HTERT RPE-1 (cell line): Measurements from ENCODE around the gene PTRHD1.
"Not testable (repeated sequence)": the region's sequence is repeated elsewhere in the genome, so short reads cannot be mapped to it uniquely, and the experiment has no call there.

Experiments
- in situ Hi-C: fragments of 300-500 bp; cut with MboI; formaldehyde crosslinking; loops from 4 replicates; pipeline ENCODE4 v1.14.3; 2020; ENCODE audit warnings: low sequenced_read_pairs

PTRHD1 gene, protein sequence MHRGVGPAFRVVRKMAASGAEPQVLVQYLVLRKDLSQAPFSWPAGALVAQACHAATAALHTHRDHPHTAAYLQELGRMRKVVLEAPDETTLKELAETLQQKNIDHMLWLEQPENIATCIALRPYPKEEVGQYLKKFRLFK

DNA sequence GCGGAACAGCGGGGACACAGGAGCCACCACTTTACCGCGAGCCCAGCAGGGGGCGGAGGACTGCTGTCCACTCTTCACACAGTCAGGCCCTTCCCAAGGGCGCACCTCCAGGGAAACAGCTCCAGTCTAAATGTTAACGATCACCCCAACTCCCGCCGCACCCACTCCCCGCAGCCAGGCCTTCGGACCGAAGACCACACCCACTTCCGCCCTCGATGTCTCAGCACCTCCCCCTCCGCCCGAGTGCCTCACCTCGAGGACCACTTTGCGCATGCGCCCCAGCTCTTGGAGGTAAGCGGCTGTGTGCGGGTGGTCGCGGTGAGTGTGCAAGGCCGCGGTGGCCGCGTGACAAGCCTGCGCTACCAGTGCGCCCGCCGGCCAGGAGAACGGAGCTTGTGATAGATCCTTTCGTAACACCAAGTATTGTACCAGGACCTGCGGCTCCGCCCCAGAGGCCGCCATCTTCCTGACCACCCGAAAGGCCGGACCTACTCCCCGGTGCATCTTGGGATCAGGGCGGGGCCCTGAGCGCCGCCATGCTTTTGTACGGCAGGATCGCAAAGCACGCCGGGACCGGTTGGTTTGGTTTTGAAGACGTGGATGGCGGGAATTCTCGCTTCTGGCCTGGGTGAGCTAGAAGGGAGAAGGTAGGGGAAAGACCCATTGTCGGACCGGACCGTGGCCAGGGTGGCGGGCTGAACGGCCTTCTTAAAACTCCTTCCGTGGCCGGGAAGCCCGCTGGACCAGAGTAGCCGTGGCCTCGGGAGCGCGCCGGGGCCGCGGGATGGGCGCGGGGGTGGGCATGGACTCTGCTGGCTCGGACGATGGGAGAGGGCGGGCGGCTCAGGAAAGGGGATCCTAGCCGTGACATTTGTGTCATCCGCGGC, at the start of gene PTRHD1, which contains the start of gene CENPO:
TSS of gene PTRHD1 (minus strand) at position 518 of the 887 bp plus-strand sequence. CDS start at position 504, 14 bp downstream.
TSS of gene CENPO (plus strand) at position 552 of the 887 bp plus-strand sequence. CDS start 495 bp downstream, outside the sequence.
- in situ Hi-C loops, result no loop called here

DNA sequence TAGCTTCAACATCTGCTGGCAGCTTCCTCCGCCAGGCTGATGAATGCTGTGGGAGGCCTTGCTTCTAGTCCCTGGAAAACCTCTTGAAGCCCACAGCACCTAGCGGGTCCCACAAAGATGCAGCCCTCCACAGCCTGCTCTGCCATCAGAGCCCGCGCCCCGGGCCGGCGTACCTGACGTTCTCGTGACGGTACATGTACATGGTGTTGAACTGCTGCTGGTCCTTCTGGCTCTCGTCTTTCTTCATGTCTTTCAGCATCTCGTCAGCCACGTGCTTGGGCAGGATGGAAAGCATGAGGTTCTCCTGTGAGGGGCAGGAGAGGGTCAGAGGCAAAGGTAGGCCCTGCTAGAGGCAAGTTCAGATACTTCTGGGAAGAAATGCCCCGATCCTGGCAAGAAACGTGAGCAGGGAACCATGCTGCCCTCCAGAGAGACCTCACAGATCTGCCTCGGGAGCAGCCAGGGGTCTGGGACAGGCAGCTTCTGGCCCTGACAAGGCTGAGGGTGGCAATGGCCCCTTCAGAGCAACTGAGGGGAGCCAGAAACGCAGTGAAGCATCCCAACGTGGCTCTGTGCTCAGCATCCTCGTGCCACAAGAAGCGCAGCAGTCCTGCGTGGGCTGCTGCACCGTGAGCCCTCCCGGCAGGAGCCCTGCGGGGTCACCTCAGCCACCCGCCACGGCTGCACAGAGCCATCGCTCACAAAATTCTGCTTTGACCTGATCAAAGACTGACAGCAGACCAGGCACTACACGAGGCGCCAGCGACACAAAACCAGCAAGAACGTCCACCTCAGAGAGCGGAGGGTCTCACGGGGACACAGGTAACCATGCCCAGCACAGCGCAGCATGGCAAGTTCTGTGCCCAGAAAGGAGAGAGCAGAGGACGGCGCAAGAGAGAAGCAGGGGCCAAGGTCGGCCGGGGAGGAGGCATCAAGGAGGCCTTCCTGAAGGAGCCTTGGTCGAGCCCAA, 49.2 kb upstream of the PTRHD1 start:
- in situ Hi-C loops, result no loop called here

DNA sequence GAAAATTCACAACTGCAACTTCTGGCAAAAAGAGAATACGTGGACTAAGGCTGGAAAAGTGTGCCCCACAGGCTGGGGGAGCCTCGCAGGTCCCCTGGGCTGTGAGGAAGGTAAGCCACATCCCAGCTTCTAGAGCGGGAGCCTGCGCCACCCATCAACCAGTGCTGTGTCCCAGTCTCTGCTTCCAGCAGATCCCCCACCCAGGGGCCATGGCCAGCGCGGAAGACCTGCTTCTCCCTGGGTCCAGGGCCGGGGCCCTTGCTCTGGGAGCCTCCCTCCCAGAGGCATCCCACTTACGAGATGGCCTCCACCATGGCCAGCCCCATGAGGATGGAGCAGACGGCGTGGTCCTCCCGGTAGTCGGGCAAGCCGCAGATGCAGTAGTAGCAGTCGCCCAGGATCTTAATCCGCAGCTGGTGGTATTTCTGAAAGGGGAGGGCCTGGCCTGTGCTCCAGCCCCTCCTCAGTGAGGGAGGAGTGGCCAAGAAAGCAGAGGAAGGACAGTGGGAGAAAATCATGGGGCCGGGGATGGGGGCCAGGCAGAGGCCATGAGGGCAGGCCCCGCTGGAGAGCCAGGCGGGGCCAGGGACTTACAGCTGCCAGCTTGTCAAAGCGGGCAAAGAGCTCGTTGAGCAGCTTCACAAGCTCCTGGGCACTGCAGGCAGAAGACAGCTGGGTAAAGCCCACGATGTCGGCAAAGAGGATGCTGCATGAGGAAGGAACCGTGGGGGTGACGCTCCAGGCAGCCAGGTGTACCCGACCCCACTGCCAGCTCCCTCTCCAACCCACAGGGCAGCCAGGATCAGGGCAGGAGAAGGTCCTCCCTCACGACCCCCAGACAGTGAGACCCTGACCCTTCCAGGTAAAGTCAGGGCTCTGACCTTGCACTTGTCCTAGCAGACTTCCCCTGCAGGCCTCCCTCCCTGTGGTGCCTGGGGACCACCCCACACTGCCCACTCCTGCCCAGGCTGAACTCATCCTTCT, 48.1 kb upstream of the PTRHD1 start:
- in situ Hi-C loops, result no loop called here

DNA sequence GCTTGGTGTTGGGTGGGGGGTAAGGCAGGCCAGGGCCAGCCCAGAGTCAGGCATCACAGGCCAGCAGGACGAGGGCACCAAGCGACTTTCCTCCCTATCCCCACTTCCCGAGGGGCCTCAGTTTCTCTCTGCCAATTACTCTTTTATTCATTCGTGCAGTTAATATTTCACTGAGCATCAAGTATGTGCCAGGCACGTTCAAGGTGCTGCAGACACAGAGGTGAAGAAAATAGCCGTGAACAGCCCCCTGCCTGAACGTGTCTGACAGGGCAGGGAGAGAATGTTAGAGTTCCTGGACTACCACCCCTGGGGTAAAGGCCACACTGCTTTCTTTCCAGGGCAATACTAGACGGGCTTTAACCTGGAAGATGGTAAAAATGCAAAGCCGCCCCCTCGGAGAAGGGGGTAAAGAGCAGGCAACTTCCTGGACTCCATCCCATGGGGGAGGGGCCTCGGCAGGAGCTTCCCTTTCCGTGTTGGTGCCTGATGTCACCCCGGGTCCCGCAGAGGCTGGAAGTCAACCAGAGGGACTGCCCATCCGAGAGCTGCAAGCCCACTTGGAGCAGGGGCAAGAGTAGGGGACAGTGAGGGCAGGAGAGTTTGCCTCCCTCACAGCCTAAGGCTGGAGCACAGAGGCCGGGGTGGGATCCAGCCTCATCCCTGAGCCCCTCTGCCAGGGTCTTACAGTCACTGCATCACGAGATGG, 47.1 kb upstream of the PTRHD1 start:
- in situ Hi-C loops, result no loop called here

DNA sequence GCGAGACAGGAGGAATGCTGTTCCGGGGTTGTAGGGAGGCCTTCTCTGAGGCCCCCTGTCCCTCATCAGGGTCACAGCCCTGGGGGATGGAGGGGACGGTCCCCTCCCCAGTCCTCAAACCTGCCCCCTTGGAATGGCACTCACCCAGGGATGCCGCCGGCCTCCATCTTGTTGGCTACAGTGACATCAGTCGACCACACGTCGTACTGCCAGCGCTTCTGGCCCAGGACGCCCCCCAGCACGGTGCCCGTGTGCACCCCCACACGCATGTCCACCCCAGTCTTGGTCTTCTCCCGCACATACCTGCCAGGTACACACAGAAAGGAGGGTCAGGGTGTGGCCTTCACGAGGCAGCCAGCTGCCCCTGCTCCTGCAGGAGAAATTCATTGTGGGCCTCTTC, 46.5 kb upstream of the PTRHD1 start:
- in situ Hi-C loops, result no loop called here

DNA sequence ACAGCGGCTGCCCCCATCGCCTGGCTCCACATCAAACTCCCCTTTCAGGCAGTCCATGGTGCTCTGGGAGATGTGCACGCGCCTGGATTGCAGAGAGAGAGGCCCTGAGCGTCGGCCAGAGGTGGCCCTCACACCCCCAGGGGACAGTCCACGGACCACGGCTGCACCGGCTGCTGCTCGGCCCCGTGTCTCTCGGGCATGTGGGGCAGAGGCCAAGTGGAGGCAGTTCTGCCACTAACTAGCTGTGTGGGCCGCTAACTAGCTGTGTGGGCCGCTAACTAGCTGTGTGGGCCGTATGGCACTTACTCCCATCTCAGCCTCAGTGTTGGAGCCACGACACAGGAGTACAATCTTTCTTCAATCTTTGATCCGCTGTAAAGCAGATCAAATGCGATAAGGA, 45.4 kb upstream of the PTRHD1 start:
- in situ Hi-C loops, result no loop called here

DNA sequence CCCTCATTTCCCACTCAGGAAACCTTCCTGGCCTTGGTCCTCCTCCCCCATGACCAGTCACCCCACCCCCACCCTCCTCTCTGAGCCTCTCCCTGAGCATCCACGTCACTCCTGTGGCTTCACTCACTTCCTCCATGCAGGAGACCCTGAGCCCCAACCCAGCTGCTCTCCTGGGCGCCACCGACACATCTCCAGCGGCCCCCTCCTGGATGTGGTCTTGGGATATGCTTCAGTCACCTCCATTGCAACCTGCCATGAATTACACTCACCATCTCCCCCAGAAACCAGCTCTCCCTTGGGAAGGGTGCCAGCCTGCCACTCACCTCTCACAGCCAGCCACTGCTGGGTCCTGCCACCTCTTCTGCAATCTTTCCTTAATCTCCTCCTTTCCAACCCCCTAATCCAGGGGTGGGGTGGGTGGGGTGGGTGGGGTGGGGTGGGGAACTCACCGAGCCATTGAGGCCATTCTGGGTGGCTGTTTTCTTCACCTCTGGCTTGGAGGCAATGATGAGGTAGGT, 44.9 kb upstream of the PTRHD1 start:
- in situ Hi-C loops, result no loop called here

DNA sequence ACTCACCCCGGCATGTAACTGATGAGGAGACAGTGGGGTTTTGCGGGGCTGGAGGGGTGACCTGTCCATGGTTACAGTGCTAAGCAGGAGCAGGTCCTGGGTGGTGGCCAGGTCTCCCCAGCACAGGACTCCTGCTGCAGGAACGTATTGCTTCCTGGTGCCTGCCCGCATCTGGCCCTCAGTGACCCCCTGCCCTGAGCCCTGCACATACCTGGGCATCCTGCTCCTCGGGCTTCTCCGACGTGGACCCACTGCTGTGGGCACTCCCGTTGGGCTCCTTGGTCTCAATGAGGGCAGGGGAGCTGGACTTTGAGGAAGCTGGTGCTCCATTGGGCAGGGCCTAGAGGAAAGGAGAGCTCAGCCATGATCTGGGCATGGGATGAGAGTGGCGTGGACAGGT, 43.5 kb upstream of the PTRHD1 start:
- in situ Hi-C loops, result no loop called here

DNA sequence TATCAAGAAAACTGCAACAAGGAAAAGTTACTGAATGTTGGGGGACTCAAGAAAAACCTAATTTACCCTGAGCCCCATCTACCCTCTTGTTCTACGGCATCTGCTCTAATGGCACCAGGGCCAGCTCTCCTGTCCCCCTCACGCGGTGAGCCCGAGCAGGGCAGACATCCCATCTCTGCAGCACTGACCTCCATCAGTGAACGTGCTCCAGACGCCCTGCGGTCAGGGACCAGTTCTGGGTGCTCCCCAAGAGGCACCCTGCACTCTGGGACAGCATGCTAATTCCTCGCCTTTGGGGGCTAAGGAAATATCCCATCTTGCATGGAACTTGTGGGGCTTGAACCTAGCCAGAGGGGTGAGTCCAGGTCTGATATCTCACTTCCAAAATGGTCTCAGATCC, 43.0 kb upstream of the PTRHD1 start:
- in situ Hi-C loops, result no loop called here

DNA sequence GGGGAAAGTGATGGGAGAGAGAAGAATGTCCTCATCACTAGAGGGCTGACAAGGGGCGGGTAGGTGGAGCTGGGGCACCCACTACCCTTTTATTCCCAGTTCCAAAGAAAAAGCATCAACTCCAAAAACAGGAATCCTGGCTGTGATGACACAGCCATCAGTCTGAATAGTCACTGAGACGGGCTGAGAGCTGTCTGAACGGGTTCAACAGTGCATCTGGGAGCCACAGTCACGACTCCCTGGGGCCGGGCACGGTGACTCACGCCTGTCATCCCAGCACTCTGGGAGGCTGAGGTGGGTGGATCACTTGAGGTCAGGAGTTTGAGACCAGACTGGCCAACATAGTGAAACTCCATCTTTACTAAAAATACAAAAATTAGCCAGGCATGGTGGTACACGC, 42.2 kb upstream of the PTRHD1 start:
- in situ Hi-C loops, result not testable (repeated sequence)

DNA sequence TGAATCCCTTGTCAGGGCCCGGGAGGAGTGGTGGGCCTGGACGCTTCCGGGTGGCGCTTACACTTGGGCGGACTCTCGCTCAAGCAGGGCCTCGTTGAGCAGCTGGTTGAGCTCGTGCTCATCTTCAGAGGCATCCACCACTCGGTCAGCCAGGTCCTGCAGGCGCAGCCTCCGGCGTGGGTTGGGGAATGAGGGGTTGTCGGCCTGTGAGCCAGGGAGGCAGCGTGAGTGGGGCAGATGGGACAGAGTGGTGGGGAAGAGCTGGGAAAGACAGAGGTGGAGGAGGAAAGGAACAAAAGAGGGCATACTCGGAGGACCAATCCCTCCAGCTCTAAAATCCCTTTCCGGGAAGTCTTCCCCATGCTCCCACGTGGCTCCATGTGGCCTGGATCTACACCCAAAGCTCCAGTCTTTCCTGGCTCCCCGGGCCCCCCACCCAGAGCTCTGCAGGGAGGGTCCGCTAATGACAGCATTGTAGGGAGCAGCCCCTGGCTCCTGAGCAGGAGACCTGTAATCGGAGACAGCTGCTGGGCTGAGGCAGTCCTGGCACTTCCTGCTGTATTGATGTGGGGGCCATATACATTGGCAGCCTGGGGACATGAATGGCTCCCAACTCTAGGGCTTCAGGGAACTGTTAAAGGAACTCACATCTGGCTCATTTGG, 41.7 kb upstream of the PTRHD1 start:
- in situ Hi-C loops, result no loop called here

DNA sequence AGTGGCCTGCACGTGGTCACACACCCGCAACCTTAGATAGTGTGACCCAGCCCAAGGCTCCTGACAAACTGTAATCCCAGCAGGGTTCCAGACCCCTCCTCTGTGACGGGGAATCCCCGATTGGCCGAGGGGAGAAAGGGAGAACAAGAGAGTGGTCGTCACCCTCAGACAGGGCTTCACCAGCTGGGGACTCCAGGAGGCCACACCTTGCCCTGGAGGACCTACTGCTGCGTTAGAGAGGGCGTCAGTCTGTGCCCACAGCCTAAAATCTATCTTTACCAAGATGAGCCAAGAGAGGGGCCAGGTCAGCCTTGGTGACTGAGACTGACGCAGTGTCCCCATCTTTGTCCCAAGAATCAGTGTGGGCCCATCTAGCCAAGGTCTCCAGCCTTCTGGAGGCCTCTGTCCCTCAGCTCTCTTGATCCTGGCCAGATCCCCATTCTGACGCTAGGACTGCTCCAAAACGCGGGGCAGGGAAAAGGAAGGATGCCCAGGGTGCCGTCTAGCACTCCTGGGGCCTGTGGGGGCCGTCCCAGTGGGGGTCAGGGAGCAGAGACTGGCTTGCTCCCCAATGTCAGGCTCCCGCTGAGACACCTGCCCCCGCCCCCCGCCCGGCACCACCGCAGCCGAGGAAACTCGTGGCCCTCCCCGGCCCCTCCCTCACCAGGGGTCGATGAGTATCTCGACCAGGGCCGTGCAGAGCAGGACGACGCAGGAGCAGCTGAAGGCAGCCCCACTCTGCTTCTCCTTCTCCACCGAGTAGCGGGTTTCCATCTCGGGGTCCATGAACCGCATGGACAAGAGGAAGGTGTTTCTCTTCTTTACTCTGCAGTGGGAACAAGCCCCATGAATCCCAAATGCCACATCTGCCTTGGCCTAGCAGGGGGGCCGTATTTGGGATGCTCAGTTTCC, 40.9 kb upstream of the PTRHD1 start:
- in situ Hi-C loops, result no loop called here

DNA sequence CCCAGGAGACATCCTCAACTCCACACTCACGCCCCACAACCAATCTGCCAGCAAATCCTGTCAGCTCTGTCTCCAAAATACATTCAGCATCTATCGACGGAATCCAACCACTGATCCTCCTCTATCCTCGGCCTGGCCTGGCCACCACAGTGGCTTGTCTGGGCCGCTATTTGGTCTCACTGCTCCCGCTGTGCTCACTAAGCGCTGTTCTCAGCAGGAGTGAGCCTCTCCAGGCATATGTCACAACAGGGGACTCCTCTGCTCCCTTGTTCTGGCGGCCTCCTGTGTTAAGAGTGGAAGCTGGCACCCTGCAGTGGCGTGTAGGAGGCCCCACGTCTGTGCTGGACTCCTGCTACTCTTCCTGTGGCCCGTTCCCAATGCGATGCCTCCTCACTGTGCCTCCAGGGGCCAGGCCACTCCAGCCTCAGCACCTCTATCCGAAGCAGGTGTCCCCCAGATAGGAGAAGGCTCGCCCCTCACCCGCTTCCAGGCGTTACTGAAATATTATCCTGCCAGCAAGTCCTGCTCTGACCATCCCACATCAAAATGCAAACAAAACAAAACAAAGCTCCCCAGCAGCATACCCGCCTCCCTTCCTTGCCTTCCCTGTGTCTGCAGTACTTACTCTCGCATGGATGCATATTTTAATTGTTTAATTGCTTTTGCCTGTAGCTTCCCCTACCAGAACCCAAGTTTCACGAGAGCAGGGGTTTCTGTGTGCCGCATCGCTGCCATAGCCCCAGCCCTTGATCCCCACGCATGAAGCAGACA, 39.9 kb upstream of the PTRHD1 start:
- in situ Hi-C loops, result no loop called here

DNA sequence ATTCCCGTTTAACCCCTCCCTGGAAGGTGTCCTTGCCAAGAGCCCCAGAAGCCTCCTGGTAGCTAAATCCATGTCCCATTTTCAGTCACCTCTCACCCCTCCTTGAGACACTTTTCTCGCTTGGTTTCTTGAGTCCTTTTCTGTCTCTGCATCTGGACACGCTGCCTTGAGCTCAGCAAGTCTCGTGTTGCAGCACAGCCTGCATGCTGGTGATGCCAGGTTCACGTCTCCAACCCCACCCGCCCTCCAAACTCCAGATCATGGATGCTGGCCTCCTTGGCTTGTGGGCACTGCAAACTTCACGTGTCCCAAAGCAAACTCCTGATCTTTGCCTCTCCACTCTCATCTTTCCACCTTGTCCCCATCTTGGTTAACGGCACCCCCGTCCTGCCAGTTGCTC, 39.3 kb upstream of the PTRHD1 start:
- in situ Hi-C loops, result no loop called here

DNA sequence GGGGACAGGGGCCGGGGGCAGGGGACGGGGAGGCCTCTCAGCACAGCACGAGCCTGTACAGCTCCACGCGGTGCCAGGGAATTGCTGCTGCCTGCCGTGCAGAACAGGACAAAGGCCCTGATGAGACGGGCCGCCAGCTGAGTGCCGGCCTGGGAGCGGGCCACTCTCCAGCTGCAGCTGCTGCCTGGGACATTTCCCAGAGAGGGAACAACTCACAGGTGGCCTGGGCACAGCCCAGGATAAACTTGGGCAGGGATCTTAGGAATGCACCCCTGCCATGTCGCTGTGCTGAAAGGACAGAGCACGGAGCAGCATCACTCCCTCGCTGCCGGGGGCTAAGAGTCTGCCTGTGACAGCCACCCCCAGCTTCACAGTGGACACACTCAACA, 38.9 kb upstream of the PTRHD1 start:
- in situ Hi-C loops, result no loop called here

DNA sequence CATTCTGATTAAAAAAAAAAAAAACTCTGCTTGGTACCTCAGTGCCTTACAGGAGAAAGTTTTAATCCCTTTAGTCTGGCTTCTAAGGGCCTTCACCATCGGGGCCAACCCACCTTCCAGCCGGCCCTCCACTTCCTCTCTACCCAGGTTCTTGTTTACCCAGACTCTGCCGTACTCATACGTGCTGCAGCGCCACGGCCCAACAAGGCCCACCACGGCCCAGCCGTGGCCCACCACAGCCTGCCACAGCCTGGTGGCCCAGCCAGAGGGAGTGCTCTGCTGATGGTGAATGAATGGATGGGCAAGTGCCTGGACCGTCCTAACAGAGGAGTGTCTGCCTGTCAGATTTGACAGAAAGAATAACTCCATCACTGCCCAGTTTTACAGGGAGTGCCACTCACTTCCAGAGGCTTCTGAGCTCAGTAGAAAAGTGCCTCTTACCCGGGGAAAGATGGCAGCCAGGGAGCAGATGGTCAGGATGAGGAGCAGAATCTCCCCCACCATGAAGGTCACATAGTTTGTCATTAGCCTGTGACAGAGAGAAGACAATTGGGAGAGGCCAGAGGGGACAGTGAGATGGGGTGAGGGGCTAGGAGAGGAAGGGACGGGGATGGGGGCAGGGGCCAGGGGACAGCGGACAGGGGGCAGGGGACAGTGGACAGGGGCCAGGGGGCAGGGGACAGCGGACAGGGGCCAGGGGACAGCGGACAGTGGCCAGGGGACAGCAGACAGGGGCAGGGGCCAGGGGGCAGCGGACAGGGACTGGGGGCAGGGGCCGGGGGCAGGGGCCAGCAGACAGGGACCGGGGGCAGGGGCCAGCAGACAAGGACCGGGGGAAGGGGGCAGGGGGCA, 38.3 kb upstream of the PTRHD1 start:
- in situ Hi-C loops, result no loop called here
